SK-N-SH (cell line): Measurements from ENCODE around the gene FMNL2. TPM values are rescaled to one million over a fixed set of nuclear protein-coding genes. Genes with fewer than 3 reads are reported as not detected.

Source experiments
- CTCF ChIA-PET: fragments of 300-600, 350-600 bp; formaldehyde crosslinking; extraction: SDS; loops from one replicate; lab custom pipeline; 2021; lab: Yijun Ruan, JAX
- POLR2A ChIA-PET: fragments of 350-600 bp; sonication (Branson Sonifier 250); formaldehyde crosslinking; extraction: SDS; loops from one replicate; lab custom pipeline; 2020; ENCODE audit warnings: antibody characterized with exemption, inconsistent platforms; lab: Yijun Ruan, JAX
- DNase-seq: peaks from one replicate; pipeline ENCODE4 v3.0.0; 2012
- H2AFZ ChIP-seq: fragments of 200-600 bp; sonication (generic); 2 replicates; pipeline ENCODE4 v1.8.1; 2016; ENCODE audit warnings: antibody characterized with exemption, mild to moderate bottlenecking, low read depth
- H3F3A ChIP-seq: fragments of 200-600 bp; sonication (generic); replicated peaks from 2 replicates; pipeline ENCODE3; 2016; ENCODE audit warnings: antibody characterized with exemption, mild to moderate bottlenecking; ENCODE audit not compliant: insufficient read depth
- H3K27ac ChIP-seq, 2 experiments: fragments of 200-500 bp in 1 of 2; fragments of 200-600 bp in 1 of 2; sonication (Bioruptor generic) in 1 of 2; sonication (generic), shearing (Covaris generic) in 1 of 2; 2 replicates each; pipeline versions ENCODE4 v1.5.1 to v1.6.1; 2014 to 2016; ENCODE audit warnings: low read depth in 2 of 2, inconsistent platforms in 1 of 2, low read length in 1 of 2, mild to moderate bottlenecking in 1 of 2, mixed read lengths in 1 of 2
- H3K27me3 ChIP-seq: fragments of 200-600 bp; sonication (generic), shearing (Covaris generic); 2 replicates; pipeline ENCODE4 v1.6.1; 2016; ENCODE audit warnings: mixed run types; ENCODE audit not compliant: insufficient read depth
- H3K36me3 ChIP-seq, 2 experiments: fragments of 200-500 bp in 1 of 2; fragments of 200-600 bp in 1 of 2; sonication (Bioruptor generic) in 1 of 2; sonication (generic) in 1 of 2; replicated peaks in 1 of 2; 2 replicates each; pipeline versions ENCODE3 to v1.5.1; 2014 to 2016; ENCODE audit warnings: low read length in 1 of 2, mild to moderate bottlenecking in 1 of 2; ENCODE audit not compliant: insufficient read depth in 2 of 2, control insufficient read depth in 1 of 2
- H3K4me1 ChIP-seq, 2 experiments: fragments of 200-500 bp in 1 of 2; fragments of 200-600 bp in 1 of 2; sonication (Bioruptor generic) in 1 of 2; sonication (generic), shearing (Covaris generic) in 1 of 2; 2 replicates each; pipeline versions ENCODE4 v1.5.1 to v1.6.1; 2014 to 2016; ENCODE audit warnings: low read depth in 1 of 2, low read length in 1 of 2, mixed run types in 1 of 2; ENCODE audit not compliant: insufficient read depth in 2 of 2, control insufficient read depth in 1 of 2
- H3K4me2 ChIP-seq: fragments of 200-600 bp; sonication (generic), shearing (Covaris generic); 2 replicates; pipeline ENCODE4 v1.6.1; 2017; ENCODE audit warnings: mixed run types
- H3K4me3 ChIP-seq, 2 experiments: fragments of 200-500 bp in 1 of 2; fragments of 200-600 bp in 1 of 2; sonication (Bioruptor generic) in 1 of 2; sonication (generic), shearing (Covaris generic) in 1 of 2; 2 replicates each; pipeline versions ENCODE4 v1.5.1 to v1.8.1; 2014 to 2016; ENCODE audit warnings: low read depth in 2 of 2, inconsistent platforms in 1 of 2, low read length in 1 of 2, mild to moderate bottlenecking in 1 of 2, mixed read lengths in 1 of 2, moderate library complexity in 1 of 2
- H3K79me2 ChIP-seq: fragments of 200-600 bp; sonication (generic); 2 replicates; pipeline ENCODE4 v1.8.1; 2017; ENCODE audit warnings: mild to moderate bottlenecking; ENCODE audit not compliant: insufficient read depth
- H3K9ac ChIP-seq: fragments of 200-600 bp; sonication (generic); 2 replicates; pipeline ENCODE4 v1.6.1; 2017; ENCODE audit warnings: mixed run types
- H3K9me2 ChIP-seq: fragments of 200-600 bp; sonication (generic); 2 replicates; pipeline ENCODE4 v1.6.1; 2017; ENCODE audit warnings: mixed run types
- H3K9me3 ChIP-seq: fragments of 200-600 bp; sonication (generic); 2 replicates; pipeline ENCODE4 v1.6.1; 2017; ENCODE audit warnings: mixed run types, mild to moderate bottlenecking, moderate library complexity
- H4K20me1 ChIP-seq: fragments of 200-600 bp; sonication (generic); 2 replicates; pipeline ENCODE4 v1.6.1; 2017; ENCODE audit warnings: mild to moderate bottlenecking, mixed run types; ENCODE audit not compliant: insufficient read depth
- EZH2phosphoT487 ChIP-seq: fragments of 200-600 bp; sonication (generic); IDR thresholded peaks from 2 replicates; pipeline ENCODE4 v1.6.1; 2017; ENCODE audit warnings: low read depth, mixed run types, mild to moderate bottlenecking, antibody characterized with exemption, moderate library complexity, borderline replicate concordance
- FOSL2 ChIP-seq: IDR thresholded peaks from 2 replicates; pipeline ENCODE4 v1.4.0; 2012; ENCODE audit warnings: low read depth, mild to moderate bottlenecking, moderate library complexity, borderline replicate concordance
- NRF1 ChIP-seq: IDR thresholded peaks from 2 replicates; pipeline ENCODE4 v1.6.1; 2012; ENCODE audit warnings: low read depth, mild to moderate bottlenecking, low read length
- RCOR1 ChIP-seq: fragments of 150-350 bp; IDR thresholded peaks from 2 replicates; pipeline ENCODE4 v1.6.1; 2017; ENCODE audit warnings: antibody characterized with exemption, low read length
- TCF12 ChIP-seq: IDR thresholded peaks from 2 replicates; pipeline ENCODE4 v1.4.0; 2012
- WGBS: methylation state at CpG from one replicate; pipeline ENCODE4 v1.1.6; 2017; ENCODE audit warnings: low lambda C conversion rate; 5-methylcytosine and 5-hydroxymethylcytosine counted together
- polyA plus RNA-seq, 3 experiments: library from polyadenylated mRNA; depleted of rRNA; stranded (reverse); fragments of >200 nt; gene quantifications; 2 replicates each; pipeline ENCODE4 v1.2.3, GENCODE V29; 2012
- TF ChIP-seq, protein P1 (sequence below): IDR thresholded peaks from 2 replicates; pipeline ENCODE4 v1.6.1; 2012; ENCODE audit warnings: mild to moderate bottlenecking, low read depth, low read length, moderate library complexity
- TF ChIP-seq, protein P2 (sequence below): IDR thresholded peaks from 2 replicates; pipeline ENCODE4; 2012

FMNL2 gene
- polyA plus RNA-seq, 1 of the 3 experiments (the other 2 are of a cell fraction) = 14.5 TPM

DNA sequence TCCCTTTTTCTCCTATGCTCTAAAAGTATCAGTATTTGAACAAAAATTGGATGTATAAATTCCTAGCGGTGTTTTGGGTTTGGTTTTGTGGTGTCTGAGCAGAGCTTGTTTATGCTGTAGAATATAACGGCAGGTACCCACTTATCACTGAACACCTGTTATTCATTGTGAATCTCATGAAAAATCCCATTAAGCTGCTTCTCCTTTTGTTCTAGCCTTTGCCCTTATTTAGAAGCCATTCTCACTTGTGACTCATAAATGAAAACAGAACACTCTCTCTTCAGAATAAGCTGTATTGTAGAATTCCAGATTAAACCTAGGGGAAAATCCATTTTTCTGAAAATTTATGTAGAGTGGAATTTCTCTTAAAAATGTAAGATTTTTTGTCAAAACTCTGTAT, 278.3 kb downstream of the FMNL2 start:
- POLR2A ChIA-PET = no interaction called here
- no peaks in the 10 kb centered on the region for H3K27me3 ChIP-seq
- no peak overlapping the region for H3K4me2 ChIP-seq
- H3K79me2 ChIP-seq = no peaks in the 10 kb centered on the region
- H3K27ac ChIP-seq = peak overlapping the region in 1 of 2 experiments; percentile 22; a peak in 1 of 4 replicates
- CTCF ChIA-PET = interaction anchor here (1.4 kb wide), 1 partner anchor 13 kb away, joined by 3 read pairs; no protein-coding TSS in a partner anchor
- no peak overlapping the region for H2AFZ ChIP-seq
- no peak for DNase-seq
- peaks cover 9 to 12% of the 10 kb centered on the region in 2 experiments; a peak in 3 of 4 replicates for H3K4me1 ChIP-seq
- peaks cover 12 to 29% of the 10 kb centered on the region in 2 experiments for H3K36me3 ChIP-seq
- 73% methylated on average over 2 of the region's 2 CpGs for WGBS
- no peak overlapping the region for H3K4me3 ChIP-seq
- H3F3A ChIP-seq = no peaks in the 10 kb centered on the region
- TF ChIP-seq EZH2phosphoT487 (no peak), FOSL2 (peak; percentile 13; the same call in 1 of the 2 replicates), TCF12 (peak; percentile 50; the same call in 1 of the 2 replicates)
- no peaks in the 10 kb centered on the region for H3K9me3 ChIP-seq
- H3K9ac ChIP-seq = no peak overlapping the region
- no peaks in the 10 kb centered on the region for H4K20me1 ChIP-seq
- H3K9me2 ChIP-seq = no peaks in the 10 kb centered on the region

DNA sequence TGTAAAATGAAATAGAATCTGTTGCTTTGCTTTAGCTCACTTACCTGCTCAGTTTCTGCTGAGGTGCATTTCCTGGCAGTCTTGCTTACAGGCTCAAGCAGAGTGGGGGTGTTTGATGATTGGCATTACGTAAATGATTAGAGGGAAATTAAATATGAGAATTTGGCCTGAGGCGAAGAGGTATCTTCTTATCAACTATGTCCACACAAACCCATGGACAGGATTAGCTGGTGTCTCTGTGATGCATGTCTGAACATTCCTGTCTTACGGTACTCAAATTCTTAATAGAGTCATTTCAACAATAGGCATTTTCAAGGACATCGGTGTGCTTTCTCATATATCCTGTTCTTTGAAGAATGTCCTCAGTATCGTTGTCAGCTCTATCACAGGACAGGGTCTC, 280.2 kb downstream of the FMNL2 start:
- Histone ChIP-seq H3K36me3 (peaks cover 7 to 46% of the 10 kb centered on the region in 2 experiments), H3K9me3 (no peaks in the 10 kb centered on the region), H3K4me3 (no peak overlapping the region), H3K27ac (no peak overlapping the region), H3F3A (no peaks in the 10 kb centered on the region), H3K27me3 (no peaks in the 10 kb centered on the region), H3K9ac (no peak overlapping the region), H3K79me2 (no peaks in the 10 kb centered on the region), H2AFZ (no peak overlapping the region), H4K20me1 (no peaks in the 10 kb centered on the region), H3K4me1 (peaks cover 9 to 12% of the 10 kb centered on the region in 2 experiments; a peak in 3 of 4 replicates), H3K4me2 (no peak overlapping the region), H3K9me2 (no peaks in the 10 kb centered on the region)
- DNase-seq = no peak
- CTCF ChIA-PET = interaction anchor here (1.6 to 4.5 kb wide), 4 partner anchors 11 to 579 kb away, joined by 4 to 24 read pairs (median 8); partner anchors contain the start of gene STAM2
- POLR2A ChIA-PET = interaction anchor here (0.9 kb wide), 1 partner anchor 8 kb away, joined by 5 read pairs; no protein-coding TSS in a partner anchor
- 94% methylated on average over 5 of the region's 5 CpGs for WGBS
- TF ChIP-seq, protein P1, sequence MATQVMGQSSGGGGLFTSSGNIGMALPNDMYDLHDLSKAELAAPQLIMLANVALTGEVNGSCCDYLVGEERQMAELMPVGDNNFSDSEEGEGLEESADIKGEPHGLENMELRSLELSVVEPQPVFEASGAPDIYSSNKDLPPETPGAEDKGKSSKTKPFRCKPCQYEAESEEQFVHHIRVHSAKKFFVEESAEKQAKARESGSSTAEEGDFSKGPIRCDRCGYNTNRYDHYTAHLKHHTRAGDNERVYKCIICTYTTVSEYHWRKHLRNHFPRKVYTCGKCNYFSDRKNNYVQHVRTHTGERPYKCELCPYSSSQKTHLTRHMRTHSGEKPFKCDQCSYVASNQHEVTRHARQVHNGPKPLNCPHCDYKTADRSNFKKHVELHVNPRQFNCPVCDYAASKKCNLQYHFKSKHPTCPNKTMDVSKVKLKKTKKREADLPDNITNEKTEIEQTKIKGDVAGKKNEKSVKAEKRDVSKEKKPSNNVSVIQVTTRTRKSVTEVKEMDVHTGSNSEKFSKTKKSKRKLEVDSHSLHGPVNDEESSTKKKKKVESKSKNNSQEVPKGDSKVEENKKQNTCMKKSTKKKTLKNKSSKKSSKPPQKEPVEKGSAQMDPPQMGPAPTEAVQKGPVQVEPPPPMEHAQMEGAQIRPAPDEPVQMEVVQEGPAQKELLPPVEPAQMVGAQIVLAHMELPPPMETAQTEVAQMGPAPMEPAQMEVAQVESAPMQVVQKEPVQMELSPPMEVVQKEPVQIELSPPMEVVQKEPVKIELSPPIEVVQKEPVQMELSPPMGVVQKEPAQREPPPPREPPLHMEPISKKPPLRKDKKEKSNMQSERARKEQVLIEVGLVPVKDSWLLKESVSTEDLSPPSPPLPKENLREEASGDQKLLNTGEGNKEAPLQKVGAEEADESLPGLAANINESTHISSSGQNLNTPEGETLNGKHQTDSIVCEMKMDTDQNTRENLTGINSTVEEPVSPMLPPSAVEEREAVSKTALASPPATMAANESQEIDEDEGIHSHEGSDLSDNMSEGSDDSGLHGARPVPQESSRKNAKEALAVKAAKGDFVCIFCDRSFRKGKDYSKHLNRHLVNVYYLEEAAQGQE = no peak
- TF ChIP-seq, protein P2, sequence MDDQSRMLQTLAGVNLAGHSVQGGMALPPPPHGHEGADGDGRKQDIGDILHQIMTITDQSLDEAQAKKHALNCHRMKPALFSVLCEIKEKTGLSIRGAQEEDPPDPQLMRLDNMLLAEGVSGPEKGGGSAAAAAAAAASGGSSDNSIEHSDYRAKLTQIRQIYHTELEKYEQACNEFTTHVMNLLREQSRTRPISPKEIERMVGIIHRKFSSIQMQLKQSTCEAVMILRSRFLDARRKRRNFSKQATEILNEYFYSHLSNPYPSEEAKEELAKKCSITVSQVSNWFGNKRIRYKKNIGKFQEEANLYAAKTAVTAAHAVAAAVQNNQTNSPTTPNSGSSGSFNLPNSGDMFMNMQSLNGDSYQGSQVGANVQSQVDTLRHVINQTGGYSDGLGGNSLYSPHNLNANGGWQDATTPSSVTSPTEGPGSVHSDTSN = no peak
- TF ChIP-seq RCOR1 (no peak), NRF1 (no peak)
